GM12875 (cell line): Measurements from ENCODE around the gene SMU1.

Experiments
- H3K4me3 ChIP-seq: one replicate; pipeline ENCODE4 v1.5.1; 2011; ENCODE audit warnings: low read depth, low read length, control low read depth
- TF ChIP-seq, protein P1 (sequence below): IDR thresholded peaks from 2 replicates; pipeline ENCODE4 v1.5.1; 2011; ENCODE audit warnings: low read depth, mild to moderate bottlenecking, control low read depth, inconsistent platforms, low read length, moderate library complexity, borderline replicate concordance; ENCODE audit not compliant: insufficient read depth

The SMU1 gene

DNA sequence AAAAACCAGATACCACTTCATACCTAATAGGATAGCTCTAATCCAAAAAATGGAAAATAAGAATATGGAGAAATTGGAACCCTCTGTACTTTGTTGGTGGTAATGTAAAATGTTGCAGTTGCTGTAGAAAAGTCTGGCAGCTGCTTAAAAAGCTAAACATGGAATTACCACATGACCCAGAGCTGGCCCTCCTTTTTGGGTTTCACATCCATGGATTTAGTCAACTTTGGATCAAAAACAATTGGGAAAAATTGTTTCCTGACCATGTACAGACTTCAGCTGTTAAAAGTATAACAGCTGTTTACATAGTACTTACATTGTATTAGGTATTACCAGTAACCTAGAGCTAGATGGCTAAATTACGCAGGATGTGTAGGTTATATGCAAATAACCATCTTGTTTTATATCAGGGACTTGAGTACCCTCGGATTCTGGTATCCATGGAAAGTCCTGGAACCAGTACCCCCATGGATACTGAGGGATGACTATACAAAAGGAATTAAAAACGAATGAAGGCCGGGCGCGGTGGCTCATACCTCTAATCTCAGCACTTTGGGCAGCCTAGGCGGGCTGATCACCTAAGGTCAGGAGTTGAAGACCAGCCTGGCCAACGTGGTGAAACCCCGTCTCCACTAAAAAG is 35.6 kb downstream of the SMU1 start:
- H3K4me3 ChIP-seq: no peak overlapping the region

DNA sequence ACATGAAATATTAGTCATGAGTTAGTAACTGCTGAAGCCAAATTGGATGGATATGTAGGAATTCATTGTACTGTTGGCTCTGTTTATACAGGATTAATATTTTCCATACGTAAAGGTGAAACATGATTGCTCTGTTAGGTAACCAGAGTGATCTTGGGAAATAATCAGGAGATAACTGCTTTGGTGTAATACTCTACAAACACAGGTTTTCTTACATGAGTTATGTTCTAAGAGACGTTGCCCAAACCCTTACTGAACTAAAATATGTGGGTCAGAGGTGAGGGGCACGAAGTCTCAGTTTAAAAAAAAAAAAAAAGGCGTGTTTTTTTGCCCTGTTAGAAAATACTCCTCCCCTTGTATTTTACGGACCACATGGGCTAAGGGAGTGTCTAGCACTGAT is 43.6 kb downstream of the SMU1 start:
- TF ChIP-seq, protein P1, sequence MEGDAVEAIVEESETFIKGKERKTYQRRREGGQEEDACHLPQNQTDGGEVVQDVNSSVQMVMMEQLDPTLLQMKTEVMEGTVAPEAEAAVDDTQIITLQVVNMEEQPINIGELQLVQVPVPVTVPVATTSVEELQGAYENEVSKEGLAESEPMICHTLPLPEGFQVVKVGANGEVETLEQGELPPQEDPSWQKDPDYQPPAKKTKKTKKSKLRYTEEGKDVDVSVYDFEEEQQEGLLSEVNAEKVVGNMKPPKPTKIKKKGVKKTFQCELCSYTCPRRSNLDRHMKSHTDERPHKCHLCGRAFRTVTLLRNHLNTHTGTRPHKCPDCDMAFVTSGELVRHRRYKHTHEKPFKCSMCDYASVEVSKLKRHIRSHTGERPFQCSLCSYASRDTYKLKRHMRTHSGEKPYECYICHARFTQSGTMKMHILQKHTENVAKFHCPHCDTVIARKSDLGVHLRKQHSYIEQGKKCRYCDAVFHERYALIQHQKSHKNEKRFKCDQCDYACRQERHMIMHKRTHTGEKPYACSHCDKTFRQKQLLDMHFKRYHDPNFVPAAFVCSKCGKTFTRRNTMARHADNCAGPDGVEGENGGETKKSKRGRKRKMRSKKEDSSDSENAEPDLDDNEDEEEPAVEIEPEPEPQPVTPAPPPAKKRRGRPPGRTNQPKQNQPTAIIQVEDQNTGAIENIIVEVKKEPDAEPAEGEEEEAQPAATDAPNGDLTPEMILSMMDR: no peak
- no peak overlapping the region for H3K4me3 ChIP-seq

More for the DNA sequence above, 35.6 kb downstream of the SMU1 start:
- TF ChIP-seq, protein P1: no peak

DNA sequence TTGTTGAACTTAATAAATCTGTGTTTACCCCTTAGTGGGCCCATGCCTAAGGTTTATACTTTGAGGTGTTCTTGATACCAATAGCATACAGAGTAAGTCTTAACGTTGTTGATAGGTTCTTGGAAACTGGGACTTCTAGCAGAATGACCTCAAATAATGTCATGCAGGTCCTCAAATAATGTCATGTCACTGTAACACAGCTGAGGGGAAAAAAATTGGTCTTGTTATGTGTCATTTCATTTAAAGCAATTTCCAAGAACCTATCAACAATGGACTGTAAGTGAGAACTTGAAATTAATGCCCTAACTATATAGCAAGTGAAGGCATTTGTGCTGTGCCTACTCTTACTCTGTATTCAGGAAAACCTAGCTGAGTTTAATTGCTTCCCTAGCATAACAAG is 44.2 kb downstream of the SMU1 start:
- TF ChIP-seq, protein P1: no peak
- no peak overlapping the region for H3K4me3 ChIP-seq

DNA sequence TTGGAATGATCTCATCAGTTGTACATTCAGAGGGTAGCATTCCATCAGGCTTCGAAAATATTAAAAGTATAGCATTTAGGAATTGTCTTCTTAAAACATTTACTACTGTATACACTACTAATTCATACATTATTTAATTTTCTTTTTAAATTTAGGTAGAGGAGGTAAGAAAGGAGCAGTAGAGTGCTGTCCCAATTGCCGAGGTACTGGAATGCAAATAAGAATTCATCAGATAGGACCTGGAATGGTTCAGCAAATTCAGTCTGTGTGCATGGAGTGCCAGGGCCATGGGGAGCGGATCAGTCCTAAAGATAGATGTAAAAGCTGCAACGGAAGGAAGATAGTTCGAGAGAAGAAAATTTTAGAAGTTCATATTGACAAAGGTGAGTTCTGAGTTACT is 46.2 kb downstream of the SMU1 start:
- no peak overlapping the region for H3K4me3 ChIP-seq
- TF ChIP-seq, protein P1: no peak

DNA sequence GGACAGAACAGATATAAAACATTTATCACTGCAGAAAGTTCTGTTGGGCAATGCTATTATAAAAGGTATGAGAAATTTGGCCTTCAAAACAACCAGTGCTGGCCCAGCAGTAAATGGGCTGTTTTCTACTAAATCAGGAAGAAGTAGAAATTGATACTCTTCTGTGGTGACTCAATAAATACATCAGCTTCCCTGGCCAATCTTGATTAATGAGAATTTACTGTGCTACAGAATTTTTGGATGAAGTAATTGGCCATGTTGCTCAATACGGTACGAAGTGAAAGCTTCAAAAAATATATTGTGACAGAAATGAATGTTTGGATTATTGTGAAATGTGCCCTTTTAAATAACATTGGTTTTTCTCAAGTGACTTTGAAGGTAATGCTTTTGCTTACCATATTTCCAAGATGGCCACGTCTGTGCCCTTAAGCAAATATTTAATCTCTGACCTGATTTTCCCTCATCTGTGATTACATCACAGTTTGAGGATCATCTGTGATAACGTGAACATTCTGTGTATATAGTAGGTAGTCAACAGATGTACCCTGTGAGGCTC is 47.2 kb downstream of the SMU1 start:
- H3K4me3 ChIP-seq: no peak overlapping the region
- TF ChIP-seq, protein P1: no peak

DNA sequence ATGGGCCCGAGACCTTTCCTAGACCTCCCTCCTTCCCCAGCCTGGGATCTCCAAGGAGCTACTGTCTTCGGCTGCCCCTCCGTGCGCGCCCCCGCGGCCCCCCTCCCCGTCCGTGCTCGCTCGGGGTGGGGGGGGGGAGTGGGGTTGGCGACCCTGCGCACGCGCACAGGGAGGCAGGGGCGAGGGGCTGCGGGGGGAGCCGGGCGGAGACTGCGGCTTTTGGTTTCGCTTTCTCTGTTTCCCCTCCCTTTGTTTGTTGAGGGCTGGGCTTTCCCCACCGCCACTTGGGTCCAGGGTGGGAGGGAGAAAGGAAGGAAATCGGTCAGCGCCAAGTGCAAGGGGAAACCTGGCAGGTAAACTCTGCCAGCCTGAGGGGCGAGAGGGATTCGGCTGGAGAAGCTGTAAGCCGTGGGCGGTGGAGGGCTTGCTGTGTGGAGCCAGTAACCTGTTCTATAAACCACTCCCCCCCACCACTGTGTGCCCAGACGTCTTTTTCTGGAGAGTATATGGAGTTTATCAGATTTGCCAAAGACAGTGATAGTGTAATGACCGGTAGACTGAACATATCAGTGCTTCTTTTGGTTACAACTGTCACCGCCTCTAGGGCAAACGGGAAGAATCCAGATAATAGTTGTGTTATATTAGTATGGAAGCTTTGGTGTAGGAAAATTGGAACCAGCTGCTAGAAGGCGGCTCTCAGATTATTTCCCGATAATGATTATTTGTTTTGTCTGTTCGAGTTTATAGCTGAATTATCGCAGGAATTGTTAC is 50.7 kb downstream of the SMU1 start:
- TF ChIP-seq, protein P1: no peak
- peak overlapping the region; percentile 100 for H3K4me3 ChIP-seq
